Lung (tissue), 12 donors: Measurements from ENCODE around the gene SWAP70. TPM values are rescaled to one million over a fixed set of nuclear protein-coding genes. Genes with fewer than 3 reads are reported as not detected.

ENCODE experiments used
- ATAC-seq: fragments of 200-7000 bp; cut with Tn5 transposase; one replicate; pipeline ENCODE4 v1.9.1; 2020; ENCODE audit warnings: moderate number of reproducible peaks; ENCODE audit not compliant: insufficient read depth, low FRiP score
- DNase-seq, 3 donors: peaks; one replicate each; pipeline ENCODE4 v3.0.0-alpha.2; 2013 to 2017
- H3K27ac ChIP-seq, 2 donors: one replicate each; pipeline ENCODE4 v1.5.1; 2013; ENCODE audit warnings: mild to moderate bottlenecking in 2 of 2, moderate library complexity in 2 of 2, control low read depth in 1 of 2, inconsistent platforms in 1 of 2, low read depth in 1 of 2, low read length in 1 of 2
- H3K27me3 ChIP-seq, 3 donors: one replicate each; pipeline ENCODE4 v1.5.1; 2013; ENCODE audit warnings: low read length in 2 of 3; ENCODE audit not compliant: control insufficient read depth in 3 of 3, insufficient read depth in 3 of 3
- H3K36me3 ChIP-seq, 4 donors: one replicate each; pipeline ENCODE4 v1.5.1; 2013; ENCODE audit warnings: low read length in 4 of 4, mild to moderate bottlenecking in 1 of 4, moderate library complexity in 1 of 4; ENCODE audit not compliant: control insufficient read depth in 4 of 4, insufficient read depth in 4 of 4
- H3K4me1 ChIP-seq, 5 donors: one replicate each; pipeline ENCODE4 v1.5.1; 2013; ENCODE audit warnings: low read length in 5 of 5, mild to moderate bottlenecking in 2 of 5, moderate library complexity in 1 of 5; ENCODE audit not compliant: control insufficient read depth in 5 of 5, insufficient read depth in 5 of 5
- H3K4me3 ChIP-seq: one replicate; pipeline ENCODE4 v1.5.1; 2013; ENCODE audit warnings: mild to moderate bottlenecking, control low read depth, moderate library complexity
- H3K9ac ChIP-seq, 2 donors: one replicate each; pipeline ENCODE4 v1.5.1; 2013; ENCODE audit warnings: low read length in 2 of 2, control low read depth in 1 of 2; ENCODE audit not compliant: insufficient read depth in 1 of 2
- H3K9me3 ChIP-seq, 4 donors: one replicate each; pipeline ENCODE4 v1.5.1; 2013; ENCODE audit warnings: low read length in 3 of 4, mild to moderate bottlenecking in 1 of 4, moderate library complexity in 1 of 4; ENCODE audit not compliant: control insufficient read depth in 4 of 4, insufficient read depth in 3 of 4
- CTCF ChIP-seq: IDR thresholded peaks from 2 replicates; pipeline ENCODE4 v1.5.1; 2012; ENCODE audit warnings: mild to moderate bottlenecking; ENCODE audit errors: control extremely low read depth, extremely low read depth
- WGBS, 2 donors: extraction: QIAGEN DNeasy Blood & Tissue Kit; methylation state at CpG; one replicate each; pipeline ENCODE4 v1.1.7; 2013; 5-methylcytosine and 5-hydroxymethylcytosine counted together
- polyA plus RNA-seq, 2 donors: library from polyadenylated mRNA; stranded (reverse); fragments of 200-250 nt; gene quantifications; one replicate each; pipeline ENCODE4 v1.2.1, GENCODE V29; 2013
- total RNA-seq, 2 donors: library from RNA; depleted of rRNA in 1 of 2; stranded (reverse); fragments of >200 nt in 1 of 2; gene quantifications; one replicate each; pipeline ENCODE4 v1.2.1, GENCODE V29; 2014 to 2021
- donor health status: control.
- donor health status: control.
- donor health status: Bipolar disorder and iron deficiency.
- donor health status: healthy.
- donor health status: DM: yes; HTN: yes; CAD: no.

Gene SWAP70
- total and polyA plus RNA-seq, 4 donors, result 14.9 to 44.8 (median 35.9) TPM

GRCh38 chr11:9687711-9688477 lies 24.0 kb downstream of the SWAP70 start:
- WGBS, 2 donors, result 57 to 59% methylated on average over 2 of the region's 2 CpGs
- Histone ChIP-seq H3K4me1 (peaks cover 2 to 31% (median 17%) of the 10 kb centered on the region in 5 donors), H3K36me3 (peaks cover 0 to 2% (median 2%) of the 10 kb centered on the region in 4 donors), H3K9me3 (no peaks in the 10 kb centered on the region), H3K27me3 (no peaks in the 10 kb centered on the region), H3K4me3 (no peak overlapping the region), H3K27ac (peak overlapping the region; percentile 84 to 85), H3K9ac (no peak overlapping the region)
- TF ChIP-seq CTCF, result no peak
- peak; percentile 63 to 76 (median 67) for DNase-seq
- no peak for ATAC-seq

- Histone ChIP-seq H3K4me1 (peaks cover 2 to 31% (median 17%) of the 10 kb centered on the region in 5 donors), H3K27ac (peak overlapping the region; percentile 83 to 85), H3K9me3 (no peaks in the 10 kb centered on the region), H3K36me3 (peaks cover 0 to 2% (median 2%) of the 10 kb centered on the region in 4 donors), H3K27me3 (no peaks in the 10 kb centered on the region), H3K9ac (no peak overlapping the region), H3K4me3 (no peak overlapping the region)
- TF ChIP-seq CTCF, result no peak
- 30 to 41% methylated on average over 7 of the region's 7 CpGs for WGBS, 2 donors
- DNase-seq, result peak; percentile 26 to 67 (median 58)
- ATAC-seq, result peak; percentile 75
Observed at GRCh38 chr11:9688716-9689511, 25.0 kb downstream of the SWAP70 start.

- no peaks in the 10 kb centered on the region for H3K9me3 ChIP-seq
- 73 to 89% methylated on average over 5 of the region's 5 CpGs for WGBS, 2 donors
- H3K4me3 ChIP-seq, result no peak overlapping the region
- peaks cover 2 to 31% (median 17%) of the 10 kb centered on the region in 5 donors for H3K4me1 ChIP-seq
- DNase-seq, result no peak
- H3K9ac ChIP-seq, result no peak overlapping the region
- no peak for TF ChIP-seq CTCF
- H3K36me3 ChIP-seq, result peaks cover 0 to 4% (median 3%) of the 10 kb centered on the region in 4 donors
- H3K27me3 ChIP-seq, result no peaks in the 10 kb centered on the region
- H3K27ac ChIP-seq, result peak overlapping the region; percentile 83 to 84
- ATAC-seq, result no peak
Observed at GRCh38 chr11:9689721-9690120, 25.8 kb downstream of the SWAP70 start.
